Stimulated activated naive CD8-positive, alpha-beta T cell treated with anti-CD3 and anti-CD28 coated beads, Interleukin-15, Interleukin-2, amounts not matched to agents 100 U/mL and 50 U/mL, for 24 hours (primary cell): Measurements from ENCODE around the gene GPR6.

Source experiments
- ATAC-seq: fragments of 150-1000 bp; cut with Tn5 transposase; one replicate; pipeline ENCODE4 v1.10.0; 2021
- DNase-seq: peaks from one replicate; pipeline ENCODE4 v3.0.0; 2021

Gene GPR6

DNA sequence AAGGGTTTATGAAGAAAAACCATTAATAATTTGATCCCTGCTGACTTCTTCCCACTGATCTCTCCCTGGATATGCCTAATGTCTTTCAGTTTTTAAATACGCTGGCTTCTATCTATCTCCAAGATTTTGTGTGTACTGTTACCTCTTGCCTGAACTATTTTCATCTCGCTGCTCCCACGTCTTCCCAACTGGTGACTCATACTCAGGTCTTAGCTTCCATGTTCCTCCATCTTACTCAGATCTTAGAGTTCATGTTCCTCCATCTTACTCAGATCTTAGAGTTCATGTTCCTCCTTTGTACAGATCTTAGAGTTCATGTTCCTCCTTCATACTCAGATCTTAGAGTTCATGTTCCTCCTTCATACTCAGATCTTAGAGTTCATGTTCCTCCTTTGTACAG is 21.6 kb downstream of the GPR6 start:
- ATAC-seq = no peak
- DNase-seq = no peak

DNA sequence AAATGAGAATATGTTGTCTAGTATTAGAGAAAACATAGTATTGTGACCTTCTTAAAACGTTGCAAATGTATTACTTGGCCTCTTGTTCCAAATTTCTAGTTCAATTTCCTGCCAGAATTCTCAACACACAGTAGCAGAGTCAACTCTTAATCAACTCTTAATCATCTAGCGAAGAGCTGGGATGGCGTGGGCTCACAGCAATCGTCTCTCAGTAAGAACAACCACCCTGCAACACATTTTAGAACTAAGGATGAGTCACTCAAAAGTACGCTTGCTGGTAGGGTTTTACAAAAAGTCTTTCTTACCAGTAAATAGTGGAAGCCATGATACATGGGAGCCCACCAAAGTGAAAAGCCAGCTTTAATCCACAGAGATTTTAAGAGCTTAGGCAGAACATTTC is 24.6 kb downstream of the GPR6 start:
- no peak for ATAC-seq
- no peak for DNase-seq

DNA sequence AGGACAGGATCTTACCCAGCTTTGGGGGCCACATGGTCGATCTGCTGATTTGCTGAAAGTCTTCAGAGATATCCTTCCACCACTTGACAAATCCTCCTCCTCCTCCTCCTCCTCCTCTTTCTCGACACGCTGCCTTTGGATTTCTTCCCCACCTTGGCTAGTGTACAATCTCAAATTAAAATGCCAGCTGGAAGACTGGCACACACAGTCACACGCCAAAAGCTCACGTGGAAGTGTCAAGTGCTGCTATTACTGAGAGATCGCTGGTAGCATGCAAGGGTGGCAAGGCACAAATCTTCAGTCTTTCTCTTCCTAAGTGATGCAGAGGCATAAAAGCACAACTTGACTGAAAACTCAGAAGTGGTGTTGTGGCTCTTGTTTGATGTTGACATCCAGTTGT is 35.3 kb downstream of the GPR6 start:
- ATAC-seq (no peak), DNase-seq (no peak)

DNA sequence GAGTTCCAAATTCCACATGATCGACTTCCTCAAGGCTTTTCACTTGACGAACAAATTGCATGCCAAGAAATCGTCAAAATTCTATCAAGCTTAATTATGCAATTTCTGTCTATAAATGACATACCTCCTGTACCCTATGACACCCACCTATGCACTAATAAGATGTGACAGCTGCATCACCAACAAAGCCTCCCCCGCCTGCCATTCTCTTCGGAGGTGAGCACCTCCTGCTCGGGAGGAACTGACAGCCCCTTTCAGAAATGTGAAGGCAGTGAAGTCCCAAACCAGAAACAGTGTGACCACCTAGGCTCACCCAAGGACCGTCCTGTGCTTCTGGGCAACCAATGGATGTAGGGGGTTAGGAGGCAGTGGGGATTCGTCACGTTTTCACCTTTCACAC is 37.1 kb downstream of the GPR6 start:
- ATAC-seq = no peak
- DNase-seq = no peak

DNA sequence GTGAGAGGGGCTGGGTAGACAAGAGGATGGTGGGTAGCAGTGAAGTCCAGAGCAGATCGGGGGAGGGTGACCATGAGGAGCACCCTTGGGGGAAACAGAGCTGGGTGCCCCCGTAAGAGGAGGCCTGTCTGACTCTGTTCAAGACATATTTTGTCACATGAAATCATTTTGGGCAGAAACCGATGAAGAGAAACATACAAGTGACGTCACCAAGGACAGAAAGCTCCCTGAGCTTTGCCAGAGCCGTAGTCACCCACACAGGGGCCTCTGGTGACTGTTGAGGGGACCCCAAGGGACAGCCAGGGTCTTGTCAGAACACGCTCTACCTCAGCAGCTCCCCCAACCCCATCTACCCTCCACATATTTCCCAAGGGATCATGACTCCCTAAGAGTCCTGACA is 39.2 kb downstream of the GPR6 start:
- ATAC-seq = no peak
- DNase-seq = no peak

DNA sequence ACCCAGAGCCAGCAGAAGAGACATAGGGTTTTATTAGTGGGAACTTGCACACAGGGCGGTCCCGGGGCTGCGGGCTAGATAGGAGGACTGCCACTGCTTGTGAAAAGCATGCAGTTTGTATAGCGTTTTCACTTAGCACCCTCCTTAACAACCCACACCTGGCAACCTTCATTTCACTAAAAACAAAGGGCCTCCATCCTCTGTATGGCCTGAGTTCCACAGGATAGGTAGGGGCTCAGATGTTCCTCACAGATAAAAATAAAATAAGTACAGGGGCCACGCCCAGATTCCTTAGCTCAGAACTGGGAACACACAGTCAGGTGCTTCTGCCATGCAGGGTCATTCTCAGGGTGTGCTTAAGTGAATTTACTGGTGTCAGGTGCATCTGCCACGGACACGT is 39.8 kb downstream of the GPR6 start:
- DNase-seq (no peak), ATAC-seq (no peak)

DNA sequence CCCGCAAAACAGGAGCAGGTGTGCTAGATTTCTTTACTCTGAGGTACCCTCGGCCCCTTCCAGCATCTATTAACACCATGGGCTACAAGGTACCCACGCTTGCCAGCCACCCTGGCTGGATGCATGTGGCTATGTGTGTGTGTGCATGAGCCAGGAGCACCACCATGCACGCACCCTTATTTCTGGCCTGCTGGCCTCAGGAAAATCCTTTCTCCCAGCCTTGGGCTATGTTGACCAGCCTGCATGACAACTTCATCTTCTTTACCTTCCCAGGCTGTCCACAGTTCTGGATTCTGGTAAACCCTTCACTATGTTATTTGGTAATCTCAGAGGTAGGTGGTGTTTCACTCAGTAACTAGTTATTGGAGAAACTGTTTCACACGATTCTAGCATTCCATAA is 40.4 kb downstream of the GPR6 start:
- ATAC-seq (no peak), DNase-seq (no peak)

DNA sequence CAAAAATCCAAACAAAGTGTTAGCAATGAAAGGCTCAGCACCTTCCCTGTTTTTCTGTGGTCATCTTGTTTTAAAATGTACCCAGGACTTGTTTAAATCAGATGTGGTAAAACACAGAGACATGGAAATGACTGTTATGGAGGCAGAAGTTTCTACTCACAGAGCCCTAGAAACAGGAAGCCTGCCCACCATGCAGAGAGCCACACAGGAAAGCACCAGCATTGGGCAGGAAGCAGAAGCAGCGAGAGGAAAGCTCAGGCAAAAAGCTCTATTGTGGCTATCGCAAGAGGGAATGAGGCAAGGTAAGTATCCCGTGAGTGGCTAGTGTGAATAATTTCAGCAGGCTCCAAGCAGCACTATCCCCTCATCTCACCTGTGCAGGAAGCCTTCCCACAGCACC is 42.8 kb downstream of the GPR6 start:
- peak; percentile 32 for ATAC-seq
- DNase-seq = no peak

DNA sequence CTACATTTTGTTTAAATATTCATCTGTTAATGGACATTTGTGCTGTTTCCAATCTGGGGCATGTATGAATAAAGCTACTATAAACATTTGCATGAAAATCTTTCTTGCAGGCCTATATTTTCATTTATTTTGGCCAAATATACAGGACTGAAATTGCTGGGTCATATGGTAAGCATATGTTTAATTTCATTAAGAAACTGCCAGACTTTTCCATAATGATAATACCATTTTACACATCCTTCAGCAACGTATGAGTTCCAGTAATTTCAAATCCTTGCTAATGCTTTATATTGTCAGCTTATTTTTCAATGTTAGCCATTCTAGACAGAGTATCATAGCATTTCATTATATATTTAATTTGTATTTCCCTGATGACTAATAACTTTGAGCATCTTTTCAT is 51.0 kb downstream of the GPR6 start:
- DNase-seq (no peak), ATAC-seq (no peak)
